GM21381 (cell line): ENCODE measurements around the gene ACOX3.

ENCODE experiments used
- ATAC-seq: cut with Tn5 transposase; IDR thresholded peaks from one replicate; pipeline ENCODE4 v1.9.1; 2021; ENCODE audit warnings: mild to moderate bottlenecking, moderate library complexity; ENCODE audit not compliant: unreplicated experiment

The ACOX3 gene

DNA sequence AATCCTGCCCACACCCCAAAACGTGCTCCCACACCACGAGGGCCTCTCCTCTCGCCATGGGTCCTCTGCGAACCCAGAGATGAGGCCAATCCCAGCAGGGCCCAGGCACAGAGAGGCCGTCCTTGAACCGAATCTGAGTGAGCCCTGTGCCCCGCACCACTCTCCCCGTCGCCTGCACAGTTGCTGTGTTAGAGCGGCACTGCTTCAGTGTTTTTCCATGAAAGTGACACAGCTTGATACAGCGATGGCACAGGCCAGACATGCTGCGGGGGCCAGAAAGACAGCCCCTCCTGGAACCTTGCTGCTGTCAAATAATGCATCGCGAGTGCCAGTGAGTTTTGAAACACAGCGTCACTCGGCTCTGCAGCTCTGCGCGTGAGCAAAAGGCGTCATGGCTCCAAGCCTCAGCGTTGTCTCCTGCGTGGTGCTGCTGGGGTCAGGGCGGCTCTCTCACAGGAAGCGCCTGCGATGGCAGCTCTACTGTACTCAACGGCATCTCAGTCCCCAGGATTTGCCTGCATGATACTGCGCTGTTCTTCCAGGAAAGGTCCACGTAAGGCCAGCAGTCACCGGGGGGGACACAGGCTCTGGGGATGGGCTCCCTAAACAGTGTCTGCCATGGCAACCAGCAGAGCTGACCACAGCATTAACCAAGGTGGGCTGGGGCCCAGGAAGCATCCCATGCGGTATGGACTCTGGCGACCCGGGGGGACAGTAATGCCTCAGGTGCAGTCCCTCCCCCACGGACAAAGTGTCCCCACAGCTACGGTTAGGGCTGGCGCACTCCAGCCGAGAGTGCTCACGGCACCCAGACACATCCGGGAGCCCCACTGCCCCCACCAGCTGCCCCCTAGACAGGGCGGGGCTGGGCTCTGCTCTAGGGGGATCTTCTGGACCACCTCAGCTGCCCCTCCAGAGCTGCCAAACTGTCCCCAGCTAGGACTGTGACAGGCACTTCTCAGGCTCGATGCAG, 63.1 kb downstream of the ACOX3 start:
- ATAC-seq = no peak

DNA sequence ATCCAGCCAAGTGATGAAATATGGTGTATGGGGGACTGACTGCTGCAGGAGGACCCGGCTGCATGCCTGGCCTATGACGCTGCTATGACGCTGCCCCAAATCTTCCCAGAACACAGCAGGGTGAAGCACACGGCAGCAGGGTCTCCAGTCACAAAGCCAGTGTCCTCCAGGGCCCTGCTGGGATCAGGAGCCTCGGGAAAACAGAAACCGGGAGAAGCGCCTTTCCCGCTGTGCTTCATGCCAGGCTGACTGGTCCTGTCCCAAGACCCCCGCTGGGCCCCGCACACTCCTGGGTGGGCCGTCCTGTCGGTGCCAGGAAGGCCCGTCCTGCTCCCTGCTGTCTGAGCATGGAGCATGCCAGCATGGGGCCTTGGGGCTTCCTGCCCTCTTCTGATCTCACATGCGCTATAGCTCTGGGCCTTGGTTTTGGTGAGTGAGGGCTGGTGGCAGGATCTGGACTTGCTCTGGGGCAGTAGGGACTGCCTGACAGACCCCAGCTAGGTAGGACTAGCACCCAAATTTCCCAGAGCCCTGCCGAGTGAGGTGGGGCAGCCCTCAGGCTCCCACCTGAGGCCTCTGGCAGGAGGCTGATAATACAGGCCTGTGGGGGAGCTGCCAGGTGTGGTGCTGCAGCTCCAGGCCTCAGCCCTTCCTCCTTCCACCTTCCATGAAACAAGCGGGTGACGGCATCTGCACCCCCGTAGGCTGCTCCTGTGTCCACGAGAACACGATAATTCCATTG, 64.0 kb downstream of the ACOX3 start:
- ATAC-seq = no peak

DNA sequence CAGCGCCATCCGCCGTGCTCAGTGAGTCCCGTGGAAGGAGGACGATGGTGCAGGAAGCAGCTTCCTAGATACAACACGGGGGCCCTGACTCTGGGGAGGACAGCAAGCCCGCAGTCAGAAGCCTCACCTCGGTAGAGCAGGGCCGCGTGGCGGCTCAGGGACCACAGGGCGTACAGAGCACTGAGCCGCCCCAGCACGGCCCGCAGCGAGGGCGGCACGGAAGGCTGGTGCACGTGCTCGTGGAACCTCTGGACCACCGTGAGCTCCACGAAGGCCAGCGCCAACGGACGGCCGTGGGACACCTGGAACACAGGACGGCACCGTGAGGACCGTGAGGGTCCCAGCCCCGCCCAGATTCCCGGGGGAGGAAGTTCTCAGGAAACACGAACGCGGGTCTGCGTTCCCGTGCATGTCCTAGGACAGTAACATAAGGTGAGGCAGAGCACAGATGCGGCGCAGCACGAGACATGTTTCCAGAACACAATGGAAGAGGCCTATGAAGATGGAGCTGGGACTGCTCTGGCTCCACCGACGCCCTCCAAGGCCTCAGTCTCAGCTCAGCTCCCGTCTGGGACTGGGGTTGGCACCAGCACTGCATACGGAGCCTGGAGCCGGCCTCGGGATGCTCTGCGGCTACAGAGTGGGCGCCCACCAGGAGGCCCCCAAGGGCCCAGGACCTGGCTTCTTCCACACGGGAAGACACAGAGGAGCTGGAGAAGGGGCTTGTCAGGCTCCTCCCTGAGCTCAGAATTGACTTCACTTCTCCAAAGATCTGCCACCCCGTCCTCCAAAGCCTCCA, 65.5 kb downstream of the ACOX3 start:
- ATAC-seq = no peak

DNA sequence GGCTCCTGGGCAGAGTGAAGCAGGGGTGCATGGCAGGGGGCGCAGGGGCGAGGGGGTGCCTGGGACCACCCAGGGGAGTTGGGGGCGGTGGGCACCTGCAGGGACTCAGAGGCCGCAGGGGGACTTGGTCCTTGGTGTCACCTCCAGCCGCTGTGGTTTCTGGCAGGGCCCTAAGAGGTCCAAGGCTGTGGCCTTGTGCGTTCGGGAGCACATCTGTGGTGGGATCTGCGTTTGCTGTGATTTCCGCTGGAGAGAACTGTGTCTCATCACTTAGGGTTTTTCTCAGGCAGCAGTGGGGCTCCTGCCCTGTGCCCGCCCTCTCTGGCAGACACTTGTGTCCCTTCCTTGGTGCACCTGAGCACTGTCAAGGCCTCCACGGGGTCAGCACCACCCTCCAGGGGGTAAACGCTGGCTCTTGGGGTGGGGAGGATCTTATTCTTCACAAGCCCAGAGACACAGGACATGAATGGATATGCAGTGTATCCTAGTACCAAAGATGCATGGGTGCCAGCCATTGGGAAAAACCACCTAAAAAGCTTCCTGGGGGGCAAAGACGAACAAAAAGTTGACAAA, 66.5 kb downstream of the ACOX3 start:
- ATAC-seq = no peak

DNA sequence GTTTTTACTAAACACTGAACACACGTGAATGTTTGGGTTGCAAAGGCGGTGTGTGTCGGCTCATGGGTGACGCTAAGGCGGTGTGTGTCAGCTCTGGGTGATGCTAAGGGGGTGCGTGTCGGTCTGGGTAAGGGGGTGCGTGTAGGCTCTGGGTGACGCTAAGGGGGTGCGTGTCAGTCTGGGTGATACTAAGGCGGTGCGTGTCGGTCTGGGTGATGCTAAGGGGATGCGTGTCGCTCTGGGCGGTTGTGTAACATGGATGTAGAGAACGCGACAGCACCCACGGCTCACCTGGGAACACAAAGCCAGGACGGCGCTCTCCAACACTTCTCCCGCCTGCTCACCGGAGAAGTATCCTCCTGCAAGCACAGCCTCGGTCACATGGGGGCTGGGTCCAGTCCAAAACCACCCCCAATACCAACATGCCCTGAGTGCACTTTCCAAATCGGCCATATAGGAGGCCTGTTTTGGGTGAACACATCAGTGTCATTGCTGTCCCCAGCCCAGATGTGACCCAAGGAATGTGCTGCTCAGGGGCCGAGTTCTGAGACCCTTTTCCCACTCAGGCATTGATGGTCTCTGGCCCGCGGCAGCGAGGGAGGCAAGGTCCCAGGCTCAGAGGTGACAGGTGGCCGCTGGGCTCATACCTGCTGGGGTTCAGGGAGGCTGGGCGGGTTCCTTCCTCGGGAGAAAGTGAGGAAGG, 67.1 kb downstream of the ACOX3 start:
- no peak for ATAC-seq

DNA sequence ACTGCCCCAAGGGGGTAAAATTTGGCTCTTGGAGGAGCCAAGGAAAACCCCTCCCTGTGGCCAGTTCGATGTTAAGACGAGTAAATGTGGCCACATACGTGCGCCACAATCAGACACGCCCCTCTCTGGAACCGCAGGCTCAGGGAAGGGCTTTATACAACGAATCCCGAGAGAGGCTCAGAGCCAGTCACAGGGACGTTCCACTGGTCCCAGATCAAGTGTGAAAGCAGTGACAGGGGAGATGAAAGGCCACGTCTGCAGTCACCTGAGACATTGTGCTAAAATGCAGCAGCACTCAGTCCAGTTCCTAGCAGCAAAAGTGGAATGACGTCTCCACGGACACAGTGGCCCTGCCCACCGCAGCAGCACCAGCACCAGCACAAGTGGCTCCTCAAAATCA, 68.0 kb downstream of the ACOX3 start:
- ATAC-seq = no peak

DNA sequence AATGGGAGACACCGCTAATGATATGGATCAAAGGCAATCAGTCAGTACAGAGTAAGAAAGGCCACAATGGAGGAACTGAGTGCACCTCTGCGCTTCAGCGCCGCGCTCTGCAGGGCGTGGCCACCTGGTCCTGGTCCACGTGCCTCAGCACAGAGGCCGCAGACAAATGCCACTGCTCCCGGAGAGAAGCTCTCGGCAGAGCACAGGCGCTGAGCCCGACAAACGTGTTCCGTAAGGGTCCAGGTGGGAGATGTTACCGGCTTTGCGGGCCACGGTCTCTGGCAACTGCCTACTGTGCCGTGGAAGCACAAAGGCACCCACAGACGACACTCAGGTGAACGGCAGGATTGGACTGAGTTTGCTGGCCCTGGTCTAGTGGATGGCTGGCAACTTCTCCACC, 68.9 kb downstream of the ACOX3 start:
- ATAC-seq = no peak

DNA sequence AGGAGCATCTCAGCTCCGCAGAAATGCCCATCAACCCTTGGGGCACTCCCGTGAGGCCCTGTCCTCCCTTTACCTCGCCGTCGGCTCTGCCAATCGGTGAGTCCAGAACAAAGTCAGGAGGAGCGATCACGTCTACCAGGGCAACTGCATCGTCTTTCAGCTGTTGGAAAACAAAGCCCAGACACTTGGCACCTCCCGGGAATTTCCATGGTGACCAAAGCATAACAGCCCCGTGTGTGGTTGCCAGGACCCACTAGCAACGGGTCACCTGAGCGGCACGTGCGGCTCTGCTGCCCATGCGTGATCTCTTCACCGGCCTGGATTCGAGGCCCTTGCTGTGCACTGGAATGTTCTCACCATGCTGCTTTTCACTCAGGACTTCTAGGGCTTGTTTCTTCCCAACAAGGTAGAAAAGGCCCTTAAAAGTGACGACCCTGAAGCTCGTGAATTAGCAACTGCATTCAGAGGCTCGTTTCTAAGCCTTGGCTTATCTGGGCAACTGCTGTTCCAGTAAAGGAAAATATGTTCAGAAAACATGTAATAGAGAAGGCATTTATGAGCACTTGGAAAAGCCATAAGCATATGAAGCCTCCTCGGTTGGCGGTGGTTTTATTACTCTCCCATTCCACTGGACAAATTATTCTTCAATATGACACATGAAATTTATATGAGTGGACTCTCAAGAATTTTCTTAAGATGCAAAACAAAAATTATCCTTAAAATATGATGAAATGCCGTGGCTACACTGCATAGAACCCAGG, 69.5 kb downstream of the ACOX3 start:
- no peak for ATAC-seq

DNA sequence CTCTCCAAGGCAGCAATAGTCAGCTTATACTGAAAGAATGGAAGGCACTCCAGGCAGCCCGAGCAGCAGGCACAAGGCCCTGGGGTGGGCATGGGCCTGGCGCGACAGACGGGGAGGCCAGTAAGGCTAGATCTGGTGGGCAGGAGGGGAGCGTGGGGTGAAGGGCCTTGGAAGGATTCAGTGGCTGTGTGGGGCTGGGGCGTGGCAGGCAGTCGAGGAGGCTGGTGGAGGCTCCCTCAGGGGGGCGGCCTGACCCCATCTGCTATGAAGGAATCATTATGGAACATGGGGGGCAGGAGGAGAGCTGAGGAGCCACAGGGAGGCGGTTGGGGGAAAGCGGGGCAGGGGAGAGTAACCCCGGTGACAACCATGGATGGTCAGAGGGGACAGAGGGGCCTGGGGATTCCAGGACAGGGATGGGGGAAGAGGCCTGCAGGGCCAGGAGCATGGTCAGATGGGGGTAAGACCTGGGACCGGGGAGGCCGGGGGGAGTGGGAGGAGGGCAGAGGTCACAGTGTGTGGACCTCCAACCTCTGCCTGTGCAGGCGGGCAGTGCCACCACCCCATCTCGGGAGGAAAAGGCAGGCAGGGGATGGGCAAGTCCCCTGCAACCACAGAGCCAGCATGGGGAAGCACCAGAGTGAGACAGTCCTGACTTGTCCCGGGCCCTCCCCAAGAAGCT, 70.3 kb downstream of the ACOX3 start:
- no peak for ATAC-seq

DNA sequence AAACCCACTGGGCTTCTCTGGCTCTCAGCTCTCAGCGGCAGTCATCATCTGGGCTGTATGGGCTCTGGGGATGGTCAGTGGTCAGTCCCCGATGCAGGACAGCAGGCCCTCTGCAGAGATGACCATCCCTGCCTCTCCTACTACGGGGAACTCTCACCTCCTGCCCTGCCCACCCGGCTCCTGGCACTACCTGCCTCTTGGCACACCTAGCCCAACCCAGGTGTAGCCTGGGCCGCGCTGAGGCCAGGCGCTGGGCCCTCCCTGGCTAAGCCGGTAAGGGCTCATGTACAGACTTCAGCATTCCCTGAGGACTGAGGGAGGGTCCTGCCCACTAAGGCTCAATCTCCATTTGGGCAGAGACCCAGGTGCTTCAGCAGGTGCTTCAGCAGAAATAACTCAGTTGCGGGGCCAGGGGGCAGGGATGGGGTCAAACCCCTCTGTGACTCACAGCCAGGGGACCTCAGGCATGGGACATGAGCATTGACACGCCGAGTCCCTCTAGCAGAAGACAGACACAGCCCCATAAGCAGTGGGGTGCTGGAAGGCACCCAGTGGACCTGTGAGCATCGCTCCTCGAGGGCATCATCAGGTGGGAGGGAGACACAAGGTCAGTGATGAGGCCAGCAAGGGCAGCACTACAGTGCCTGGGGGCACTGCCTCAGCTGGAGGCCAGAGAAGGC, 71.0 kb downstream of the ACOX3 start:
- ATAC-seq = no peak

DNA sequence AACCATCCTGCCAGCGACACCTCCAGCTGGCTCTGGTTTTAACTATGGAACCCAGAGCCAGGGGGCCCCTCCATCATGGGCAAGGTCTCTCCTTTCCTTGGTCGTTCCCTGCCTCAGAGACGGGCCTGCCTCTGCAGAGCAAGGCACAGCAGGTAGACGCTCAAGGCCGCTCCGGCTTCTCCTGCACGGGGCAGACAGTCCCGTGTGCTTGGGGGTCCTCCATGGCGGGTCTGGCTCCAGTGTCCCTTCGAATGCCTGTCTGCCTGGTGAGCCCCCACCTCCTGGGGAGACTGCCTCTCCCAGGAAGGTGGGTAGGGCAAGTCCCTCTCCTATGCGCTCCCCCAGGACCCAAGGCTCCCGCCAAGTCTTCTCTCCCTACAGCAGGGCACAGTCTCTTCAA, 71.5 kb downstream of the ACOX3 start:
- ATAC-seq = no peak

DNA sequence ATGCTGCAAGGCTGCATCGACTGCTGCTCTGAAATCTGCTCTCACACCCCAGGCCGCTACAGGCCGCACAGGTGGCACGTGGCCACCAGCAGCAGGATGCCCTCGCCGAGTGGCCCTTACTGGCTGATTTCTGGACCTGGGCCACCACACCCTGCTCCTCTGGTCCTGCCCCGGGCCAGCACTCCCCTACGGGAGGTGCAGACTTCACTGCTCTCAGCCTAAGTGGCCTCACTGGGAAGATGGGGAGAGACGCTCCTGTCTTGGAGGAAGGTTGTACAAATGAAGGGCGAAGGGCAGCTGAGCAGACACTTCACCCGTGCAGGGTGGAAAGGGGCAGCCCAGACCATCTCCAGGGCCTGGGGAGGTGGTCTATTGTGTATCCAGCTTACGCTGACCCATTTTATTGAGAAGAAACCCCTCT, 72.5 kb downstream of the ACOX3 start:
- ATAC-seq = no peak

DNA sequence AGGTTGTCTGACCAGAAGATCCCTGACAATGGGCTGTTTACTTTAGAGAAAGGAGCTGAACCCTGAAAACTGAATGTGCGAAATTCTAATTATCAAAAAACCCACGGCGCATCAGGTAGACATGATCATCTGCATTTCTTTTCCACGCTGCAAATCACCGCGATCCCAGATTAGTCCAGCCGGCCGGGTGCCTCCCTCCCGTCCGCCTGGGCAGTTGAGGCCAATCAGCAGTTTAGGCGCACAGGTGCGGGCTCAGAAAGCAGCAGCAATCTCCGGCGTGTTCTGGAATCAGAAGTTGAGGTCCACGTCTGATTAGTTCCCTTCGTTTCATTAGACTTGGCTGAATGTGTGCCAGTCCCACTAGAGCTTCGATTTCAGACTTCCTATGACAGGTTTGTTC, 73.9 kb downstream of the ACOX3 start:
- no peak for ATAC-seq

DNA sequence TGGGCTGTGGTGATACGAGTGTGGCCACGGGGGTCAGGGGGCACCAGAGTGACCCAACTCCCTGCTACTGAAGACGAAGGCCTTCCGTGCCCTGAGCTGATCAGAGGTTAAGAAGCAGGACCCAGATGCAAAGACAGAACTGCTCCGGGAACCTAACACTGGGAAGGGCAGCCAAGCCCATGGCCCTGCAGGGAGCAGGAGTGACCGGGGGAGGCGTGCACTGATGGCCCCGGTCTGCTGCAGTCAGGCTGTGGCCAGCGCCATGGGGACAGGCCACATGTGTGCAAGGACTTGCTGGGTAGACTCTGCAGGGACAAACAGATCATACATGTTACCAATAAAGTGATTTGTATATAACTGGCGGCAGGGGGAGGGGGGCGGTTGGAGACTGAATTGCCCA, 74.6 kb downstream of the ACOX3 start:
- no peak for ATAC-seq

DNA sequence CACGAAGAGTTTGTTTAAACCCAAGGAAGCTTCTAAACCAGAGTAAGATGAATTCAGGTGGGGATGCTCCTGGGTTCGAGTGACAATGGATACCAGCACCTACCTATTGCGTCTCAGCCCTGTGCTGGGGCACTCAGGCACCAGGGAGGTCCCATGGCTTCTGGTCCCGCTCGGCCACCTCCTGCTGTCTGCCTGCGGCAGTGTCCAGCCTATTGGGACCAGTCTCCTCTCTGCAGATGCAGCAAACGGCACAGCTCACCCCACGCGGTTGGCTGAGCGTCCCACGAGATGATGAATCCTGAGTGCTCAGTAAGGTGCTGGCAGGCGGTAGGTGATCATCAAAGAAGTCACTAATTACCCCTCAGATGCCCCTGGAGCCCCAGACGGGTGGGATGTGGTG, 75.2 kb downstream of the ACOX3 start:
- ATAC-seq = no peak

DNA sequence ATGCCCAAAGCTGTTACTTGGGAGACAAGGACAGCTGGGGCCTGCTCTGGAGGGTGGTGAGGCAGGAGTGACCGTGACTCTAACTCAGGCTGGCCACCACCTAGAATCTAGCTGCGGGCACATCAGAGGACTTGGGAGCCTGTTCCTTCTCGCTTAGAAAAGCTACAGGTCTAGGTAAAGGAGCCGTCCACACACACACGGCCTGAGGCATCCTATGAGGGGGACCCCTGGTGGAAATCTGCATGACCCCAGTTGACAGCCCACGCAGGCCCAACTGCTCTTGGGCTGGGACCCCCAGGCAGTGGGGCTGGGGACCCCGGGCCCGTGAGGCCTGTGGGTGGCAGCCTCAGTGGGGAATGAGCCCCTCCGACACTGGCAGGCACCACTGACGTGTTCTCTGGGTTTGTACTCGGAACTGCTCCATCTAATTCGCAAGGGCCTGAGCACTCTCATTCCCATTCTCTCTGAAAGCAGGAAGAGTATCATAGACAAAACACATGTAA, 75.6 kb downstream of the ACOX3 start:
- ATAC-seq = no peak

DNA sequence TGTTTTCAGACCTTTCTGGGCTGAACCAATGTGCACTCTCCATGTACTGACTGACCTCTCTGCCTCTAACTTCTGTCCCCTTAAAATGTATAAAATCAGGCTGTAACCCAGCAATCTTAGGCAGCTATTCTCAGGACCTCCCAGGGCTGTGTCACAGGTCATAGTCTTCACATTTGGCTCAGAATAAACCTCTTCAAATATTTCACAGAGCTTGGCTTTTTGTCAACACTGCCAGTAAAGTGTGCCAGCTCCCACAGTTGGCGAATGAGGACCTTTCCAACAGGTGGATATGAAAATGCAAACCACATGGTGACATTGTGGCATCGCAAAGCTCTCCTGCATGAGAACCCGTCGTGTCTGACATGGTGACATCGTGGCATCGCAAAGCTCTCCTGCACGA, 76.4 kb downstream of the ACOX3 start:
- no peak for ATAC-seq

DNA sequence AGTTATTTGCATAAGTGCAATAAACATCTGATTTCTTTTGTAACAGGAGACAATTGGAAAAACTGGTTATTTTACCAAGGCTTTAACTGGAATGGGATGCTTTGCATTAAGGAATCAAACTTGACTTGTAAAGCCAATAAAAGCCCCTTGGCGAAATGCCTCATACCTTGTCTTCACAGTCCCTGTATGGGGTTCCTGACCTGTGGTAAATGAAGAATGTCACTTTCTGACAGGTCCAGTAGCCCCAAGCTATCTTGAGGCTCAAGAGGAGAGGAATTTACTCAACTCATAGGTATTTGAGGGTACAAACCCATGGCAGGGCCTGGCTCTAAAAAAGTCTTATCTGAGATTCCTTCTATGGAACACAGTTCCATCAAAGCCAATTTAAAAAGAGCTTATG, 78.0 kb downstream of the ACOX3 start:
- ATAC-seq = no peak
